ENCODE results near the gene CRACDL. TPM values are rescaled to one million over a fixed set of nuclear protein-coding genes. Genes with fewer than 3 reads are reported as not detected.

The CRACDL gene, protein sequence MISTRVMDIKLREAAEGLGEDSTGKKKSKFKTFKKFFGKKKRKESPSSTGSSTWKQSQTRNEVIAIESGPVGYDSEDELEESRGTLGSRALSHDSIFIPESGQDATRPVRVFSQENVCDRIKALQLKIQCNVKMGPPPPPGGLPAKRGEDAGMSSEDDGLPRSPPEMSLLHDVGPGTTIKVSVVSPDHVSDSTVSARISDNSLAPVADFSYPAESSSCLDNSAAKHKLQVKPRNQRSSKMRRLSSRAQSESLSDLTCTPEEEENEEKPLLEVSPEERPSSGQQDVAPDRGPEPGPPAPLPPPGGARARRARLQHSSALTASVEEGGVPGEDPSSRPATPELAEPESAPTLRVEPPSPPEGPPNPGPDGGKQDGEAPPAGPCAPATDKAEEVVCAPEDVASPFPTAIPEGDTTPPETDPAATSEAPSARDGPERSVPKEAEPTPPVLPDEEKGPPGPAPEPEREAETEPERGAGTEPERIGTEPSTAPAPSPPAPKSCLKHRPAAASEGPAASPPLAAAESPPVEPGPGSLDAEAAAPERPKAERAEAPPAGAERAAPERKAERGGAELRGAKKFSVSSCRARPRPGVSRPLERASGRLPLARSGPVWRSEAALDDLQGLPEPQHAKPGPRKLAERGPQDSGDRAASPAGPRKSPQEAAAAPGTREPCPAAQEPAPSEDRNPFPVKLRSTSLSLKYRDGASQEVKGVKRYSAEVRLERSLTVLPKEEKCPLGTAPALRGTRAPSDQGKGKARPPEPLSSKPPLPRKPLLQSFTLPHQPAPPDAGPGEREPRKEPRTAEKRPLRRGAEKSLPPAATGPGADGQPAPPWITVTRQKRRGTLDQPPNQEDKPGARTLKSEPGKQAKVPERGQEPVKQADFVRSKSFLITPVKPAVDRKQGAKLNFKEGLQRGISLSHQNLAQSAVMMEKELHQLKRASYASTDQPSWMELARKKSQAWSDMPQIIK
- total RNA-seq = 2.4 TPM
- 6.2 TPM for polyA plus RNA-seq

DNA sequence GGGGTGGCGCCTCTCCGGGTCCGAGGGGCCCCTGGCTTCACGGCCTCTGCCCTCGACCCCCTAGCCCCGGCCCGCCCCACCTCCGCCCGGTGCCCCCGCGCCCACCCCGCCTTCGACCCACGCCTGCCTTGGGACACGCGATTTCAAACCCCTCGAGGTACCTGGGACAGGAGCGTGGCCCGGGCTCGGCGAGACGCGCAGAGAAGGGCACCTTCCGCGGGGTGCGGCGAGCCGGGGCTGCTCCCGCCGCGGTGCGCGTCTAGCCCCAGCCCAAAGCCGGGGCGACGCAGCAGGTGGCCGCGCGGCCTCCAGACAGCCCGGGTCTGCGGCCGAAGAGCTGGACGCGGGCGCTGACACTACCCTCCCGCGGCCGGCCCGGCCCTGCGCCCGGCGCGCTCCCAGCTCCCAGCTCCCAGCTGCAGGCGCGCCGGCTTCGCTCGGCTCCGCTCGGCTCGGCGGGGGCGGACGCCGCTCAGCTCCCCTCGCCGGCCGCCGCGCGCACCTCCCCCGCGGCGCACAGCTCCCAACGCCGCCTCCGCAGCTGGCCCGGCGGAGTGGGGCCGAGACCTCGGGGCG, at the start of gene CRACDL:
Gene CRACDL, minus strand, starts transcription at position 449 of the 576 bp plus-strand sequence. CDS start 89,425 bp downstream, outside the sequence.
- WGBS = under 1% methylated on average over 82 of the region's 82 CpGs
- DNase-seq (ENCODE audit: extremely low spot score) = no peak
- Histone ChIP-seq H3K36me3 (ENCODE audit: insufficient read depth) (no peaks in the 10 kb centered on the region), H3K27ac (ENCODE audit: low read depth) (no peak within 1 kb of the TSS), H3K4me3 (ENCODE audit: low read depth, low read length) (peak within 1 kb of the TSS; percentile 52), H3K4me1 (ENCODE audit: insufficient read depth) (no peaks in the 10 kb centered on the region)

DNA sequence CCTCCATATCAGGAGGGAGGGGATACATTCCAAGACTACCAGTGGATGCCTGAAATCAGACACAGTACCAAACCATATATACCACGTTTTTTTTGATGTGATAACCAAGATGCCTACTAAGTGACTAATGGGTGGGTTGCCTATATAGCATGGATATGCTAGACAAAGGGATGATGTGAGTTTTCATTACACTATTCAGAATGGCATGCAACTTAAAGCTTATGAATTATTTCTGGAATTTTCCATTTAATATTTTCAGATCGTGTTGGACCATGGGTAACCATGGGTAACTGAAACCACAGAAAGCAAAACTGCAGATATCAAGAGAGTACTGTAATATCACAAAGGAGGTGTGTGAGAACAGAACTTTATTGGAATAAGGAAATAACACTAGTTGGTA, 39.6 kb upstream of the CRACDL start:
- no peak overlapping the region for H3K27ac ChIP-seq (ENCODE audit: low read depth)
- DNase-seq (ENCODE audit: extremely low spot score) = no peak
- H3K36me3 ChIP-seq (ENCODE audit: insufficient read depth) = no peaks in the 10 kb centered on the region
- H3K4me1 ChIP-seq (ENCODE audit: insufficient read depth) = no peaks in the 10 kb centered on the region
- 60% methylated on average over 2 of the region's 2 CpGs for WGBS
- H3K4me3 ChIP-seq (ENCODE audit: low read depth, low read length) = no peak overlapping the region

DNA sequence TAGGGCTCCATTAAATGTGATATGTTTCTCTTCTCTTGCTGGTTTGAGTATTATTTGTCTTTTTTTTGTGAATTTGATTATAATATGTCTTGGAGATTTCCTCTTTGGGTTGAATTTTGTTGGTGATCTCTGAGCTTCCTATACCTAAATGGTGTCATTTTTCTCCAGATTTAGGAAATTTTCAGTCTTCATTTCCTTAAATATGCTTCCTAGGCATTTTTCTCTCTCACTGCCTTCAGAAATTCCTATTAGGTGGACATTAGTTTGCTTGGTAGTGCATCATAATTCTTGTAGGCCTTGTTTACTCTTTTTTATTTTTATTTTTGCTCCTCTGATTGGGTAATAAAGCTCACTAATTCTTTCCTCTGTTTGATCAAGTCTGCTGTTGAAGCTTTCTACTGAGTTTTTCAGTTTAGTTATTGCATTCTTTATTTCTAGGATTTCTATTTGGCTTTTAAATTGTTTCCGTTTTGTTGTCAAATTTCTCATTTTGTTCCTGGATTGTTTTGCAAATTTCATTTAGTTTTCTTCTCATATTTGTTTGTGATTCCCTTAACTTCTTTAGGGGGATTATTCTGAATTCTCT, 36.6 kb upstream of the CRACDL start:
- 92% methylated on average over 1 of the region's 1 CpG for WGBS
- no peak overlapping the region for H3K27ac ChIP-seq (ENCODE audit: low read depth)
- H3K4me1 ChIP-seq (ENCODE audit: insufficient read depth) = no peaks in the 10 kb centered on the region
- H3K36me3 ChIP-seq (ENCODE audit: insufficient read depth) = no peaks in the 10 kb centered on the region
- DNase-seq (ENCODE audit: extremely low spot score) = no peak
- no peak overlapping the region for H3K4me3 ChIP-seq (ENCODE audit: low read depth, low read length)

DNA sequence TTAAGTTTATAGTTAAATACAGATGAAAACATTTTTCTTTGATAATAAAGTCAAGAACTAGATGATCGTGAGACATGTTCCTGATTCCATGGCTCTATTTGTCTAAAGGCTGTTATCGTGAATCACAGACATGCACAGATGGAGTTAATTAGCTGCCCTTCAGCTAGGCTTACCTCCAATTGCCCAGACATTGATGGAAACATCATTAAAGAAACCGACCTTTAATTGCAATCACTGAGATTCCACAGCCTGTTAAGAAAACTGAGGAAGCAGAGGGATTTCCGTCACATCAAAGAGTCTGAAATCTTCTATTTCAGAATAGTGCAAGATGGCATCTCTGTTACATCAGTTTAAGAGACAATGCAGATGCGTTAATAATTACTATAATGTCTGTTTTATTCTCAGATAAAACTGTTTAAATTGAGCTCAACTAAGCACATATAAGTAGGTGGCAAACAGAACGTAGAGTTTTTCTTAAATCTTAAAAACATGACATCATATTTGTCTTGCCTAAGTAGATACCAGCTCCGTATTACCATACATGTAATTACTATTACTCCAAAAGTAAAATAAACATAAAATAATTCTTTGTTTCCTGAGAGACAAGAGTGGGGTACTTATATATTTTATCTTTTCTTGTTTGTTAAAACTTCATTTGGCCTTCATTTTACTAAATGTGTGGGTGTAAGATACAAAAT, 23.9 kb upstream of the CRACDL start:
- H3K27ac ChIP-seq (ENCODE audit: low read depth) = no peak overlapping the region
- H3K4me1 ChIP-seq (ENCODE audit: insufficient read depth) = no peaks in the 10 kb centered on the region
- H3K4me3 ChIP-seq (ENCODE audit: low read depth, low read length) = no peak overlapping the region
- no peak for DNase-seq (ENCODE audit: extremely low spot score)
- no peaks in the 10 kb centered on the region for H3K36me3 ChIP-seq (ENCODE audit: insufficient read depth)
- WGBS = 30% methylated on average over 7 of the region's 7 CpGs

DNA sequence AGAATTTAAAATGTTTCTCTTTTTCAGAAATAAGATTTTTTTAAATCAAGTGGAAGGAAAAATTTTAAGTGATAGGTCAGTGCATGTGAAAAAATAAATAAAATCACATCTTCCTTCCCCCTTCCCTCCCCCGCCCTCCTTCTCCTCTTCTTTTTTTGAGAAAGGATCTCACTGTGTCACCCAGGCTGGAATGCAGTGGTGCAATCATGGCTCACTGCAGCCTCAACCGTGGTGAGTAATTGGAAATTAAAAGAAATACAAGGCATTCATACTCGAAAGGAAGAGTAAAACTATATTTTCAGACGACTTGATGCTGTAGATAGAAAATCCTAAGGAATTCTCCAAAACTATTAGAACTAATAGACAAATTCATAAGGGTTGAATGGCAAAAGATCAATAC, 16.9 kb upstream of the CRACDL start:
- H3K4me3 ChIP-seq (ENCODE audit: low read depth, low read length) = no peak overlapping the region
- no peak for DNase-seq (ENCODE audit: extremely low spot score)
- no peak overlapping the region for H3K27ac ChIP-seq (ENCODE audit: low read depth)
- WGBS = 76% methylated on average over 4 of the region's 4 CpGs
- H3K36me3 ChIP-seq (ENCODE audit: insufficient read depth) = no peaks in the 10 kb centered on the region
- no peaks in the 10 kb centered on the region for H3K4me1 ChIP-seq (ENCODE audit: insufficient read depth)

DNA sequence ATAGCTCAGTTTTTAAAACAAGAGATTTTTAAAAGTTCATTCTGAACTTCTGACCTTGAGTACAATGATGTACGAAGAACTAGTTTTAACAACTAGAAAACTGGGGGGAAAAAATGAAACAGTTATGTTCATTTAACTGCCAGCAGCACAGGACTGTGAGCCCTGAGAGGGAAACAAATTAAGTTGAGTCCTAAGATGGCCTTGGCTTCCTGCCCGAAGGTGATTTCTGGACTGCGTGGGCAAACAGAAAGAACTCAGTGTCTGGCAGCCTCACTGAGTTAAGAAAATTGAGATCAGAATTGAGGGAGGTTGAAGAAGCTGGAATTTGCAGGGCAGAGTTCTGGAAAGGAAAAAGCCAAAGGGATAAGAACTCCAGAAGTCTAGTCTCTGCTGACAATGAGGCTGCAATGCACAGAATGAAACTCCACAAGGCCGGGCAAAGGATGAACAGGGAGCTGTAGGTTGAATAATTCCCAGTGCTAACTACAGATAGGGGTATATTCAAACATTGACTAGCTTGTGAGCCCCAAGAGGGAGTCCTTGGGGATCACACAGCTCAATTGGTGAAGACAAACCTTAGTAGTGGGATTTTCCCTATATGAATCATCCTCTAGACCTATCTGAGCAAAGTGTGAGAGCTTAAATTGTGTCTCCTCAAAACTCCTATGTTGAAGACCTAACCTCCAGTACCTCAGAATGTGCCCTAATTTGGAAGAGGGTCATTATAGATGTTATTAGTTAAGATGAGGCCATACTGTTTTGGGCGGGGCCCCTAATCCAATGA, 13.1 kb upstream of the CRACDL start:
- H3K36me3 ChIP-seq (ENCODE audit: insufficient read depth) = no peaks in the 10 kb centered on the region
- DNase-seq (ENCODE audit: extremely low spot score) = no peak
- H3K27ac ChIP-seq (ENCODE audit: low read depth) = no peak overlapping the region
- no peak overlapping the region for H3K4me3 ChIP-seq (ENCODE audit: low read depth, low read length)
- H3K4me1 ChIP-seq (ENCODE audit: insufficient read depth) = no peaks in the 10 kb centered on the region
- 55% methylated on average over 5 of the region's 5 CpGs for WGBS

DNA sequence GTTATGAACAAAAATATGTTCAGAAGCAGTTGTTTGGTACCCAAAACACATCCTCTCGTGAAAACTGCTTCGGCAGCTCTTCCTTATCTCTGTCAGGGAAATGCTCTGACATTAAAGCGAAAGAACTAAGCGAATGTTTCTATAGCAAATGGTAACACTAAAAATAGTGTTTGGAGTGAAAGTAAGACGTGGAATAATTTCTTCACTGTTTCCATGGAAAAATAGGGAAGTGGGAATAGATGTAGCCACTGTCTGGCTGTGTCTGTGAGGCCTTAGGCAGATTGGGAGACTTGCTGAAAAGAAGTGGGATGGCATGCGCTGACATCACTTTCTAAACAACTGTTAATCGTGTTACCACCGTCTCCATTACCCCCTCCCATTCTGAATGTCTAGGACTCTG, 11.5 kb upstream of the CRACDL start:
- Histone ChIP-seq H3K27ac (ENCODE audit: low read depth) (no peak overlapping the region), H3K36me3 (ENCODE audit: insufficient read depth) (no peaks in the 10 kb centered on the region), H3K4me3 (ENCODE audit: low read depth, low read length) (no peak overlapping the region), H3K4me1 (ENCODE audit: insufficient read depth) (no peaks in the 10 kb centered on the region)
- WGBS = 48% methylated on average over 8 of the region's 8 CpGs
- no peak for DNase-seq (ENCODE audit: extremely low spot score)

DNA sequence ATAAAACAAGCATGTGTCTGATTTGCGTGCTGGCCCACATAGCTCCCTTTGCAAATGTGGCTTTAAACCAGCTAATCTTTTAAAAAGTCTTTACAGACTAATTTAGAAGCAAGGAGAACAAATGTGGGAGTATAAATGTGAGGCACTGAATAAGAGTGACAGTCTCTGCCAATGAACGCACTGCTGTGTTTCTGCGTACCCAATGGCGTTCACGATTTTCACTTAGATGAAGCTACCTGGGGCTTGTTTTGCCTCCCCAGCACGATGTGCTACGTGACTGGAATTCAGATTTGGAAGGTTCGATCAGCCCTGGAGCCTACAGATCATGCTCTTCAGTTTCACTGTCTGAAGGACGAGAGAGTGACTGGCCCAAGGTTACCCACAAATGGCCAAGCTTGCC, 10.8 kb upstream of the CRACDL start:
- Histone ChIP-seq H3K27ac (ENCODE audit: low read depth) (no peak overlapping the region), H3K4me1 (ENCODE audit: insufficient read depth) (no peaks in the 10 kb centered on the region), H3K36me3 (ENCODE audit: insufficient read depth) (no peaks in the 10 kb centered on the region), H3K4me3 (ENCODE audit: low read depth, low read length) (no peak overlapping the region)
- WGBS = 92% methylated on average over 9 of the region's 9 CpGs
- no peak for DNase-seq (ENCODE audit: extremely low spot score)

DNA sequence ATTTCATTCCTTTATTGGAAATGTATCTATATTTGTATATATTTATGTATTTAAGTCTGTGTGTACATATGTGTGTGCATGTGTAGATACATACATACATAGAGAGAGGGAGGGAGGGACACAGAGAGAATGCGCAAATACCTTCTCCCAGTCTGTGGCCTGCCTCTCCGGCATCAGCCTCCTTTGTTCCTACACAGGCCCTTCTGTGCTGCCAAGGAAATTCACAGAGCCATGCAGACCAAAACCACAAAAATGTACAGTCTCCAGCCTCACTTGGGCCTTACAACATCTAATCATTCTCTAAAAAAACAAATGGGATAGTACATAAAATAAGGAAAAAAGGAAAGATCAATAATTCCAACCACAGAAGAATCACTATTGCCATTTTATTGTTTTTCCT, 8.8 kb upstream of the CRACDL start:
- H3K4me1 ChIP-seq (ENCODE audit: insufficient read depth) = no peaks in the 10 kb centered on the region
- H3K27ac ChIP-seq (ENCODE audit: low read depth) = no peak overlapping the region
- no peak for DNase-seq (ENCODE audit: extremely low spot score)
- no peaks in the 10 kb centered on the region for H3K36me3 ChIP-seq (ENCODE audit: insufficient read depth)
- WGBS = 94% methylated on average over 2 of the region's 2 CpGs
- H3K4me3 ChIP-seq (ENCODE audit: low read depth, low read length) = no peak overlapping the region

DNA sequence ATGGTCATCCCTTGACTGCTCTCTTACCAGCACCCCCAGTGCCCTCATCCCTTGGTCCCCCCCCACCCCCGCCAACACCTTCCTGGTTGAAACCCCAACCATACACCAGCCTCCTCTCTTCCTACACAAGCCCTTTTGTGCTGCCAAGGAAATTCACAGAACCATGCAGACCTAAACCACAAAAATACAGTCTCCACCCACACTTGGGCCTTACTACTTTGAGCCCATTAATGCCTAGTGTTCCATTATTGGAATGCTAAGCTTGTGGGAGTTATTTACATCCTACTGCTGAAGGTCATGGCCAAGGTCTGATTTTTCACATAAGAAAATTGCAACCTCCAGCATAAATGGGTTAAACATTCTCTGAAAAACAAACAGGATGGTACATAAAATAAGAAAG, 4.1 kb upstream of the CRACDL start:
- Histone ChIP-seq H3K4me3 (ENCODE audit: low read depth, low read length) (no peak overlapping the region), H3K36me3 (ENCODE audit: insufficient read depth) (no peaks in the 10 kb centered on the region), H3K27ac (ENCODE audit: low read depth) (no peak overlapping the region), H3K4me1 (ENCODE audit: insufficient read depth) (no peaks in the 10 kb centered on the region)
- 88% methylated on average over 1 of the region's 1 CpG for WGBS
- DNase-seq (ENCODE audit: extremely low spot score) = no peak

DNA sequence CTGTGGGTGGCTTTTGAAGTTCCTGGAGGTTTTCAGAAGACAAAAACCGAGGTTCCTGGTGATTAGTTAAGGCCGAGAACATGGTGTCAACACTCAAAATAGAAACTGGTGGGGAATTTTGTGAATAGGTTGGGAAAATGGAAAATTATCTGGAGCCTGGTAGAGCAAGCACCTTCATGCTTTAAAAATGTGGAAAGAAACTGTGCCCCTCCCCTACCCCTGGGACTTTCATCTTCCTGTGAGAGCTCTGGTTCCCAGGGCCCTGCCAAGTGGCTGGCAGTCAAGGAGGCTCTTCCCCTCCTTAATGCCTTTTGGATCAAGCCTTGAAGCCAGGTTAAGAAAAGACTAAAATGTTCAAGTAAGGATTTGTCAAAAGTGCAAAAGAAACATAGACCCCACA, 1.9 kb upstream of the CRACDL start:
- no peak for DNase-seq (ENCODE audit: extremely low spot score)
- no peak overlapping the region for H3K4me3 ChIP-seq (ENCODE audit: low read depth, low read length)
- no peaks in the 10 kb centered on the region for H3K4me1 ChIP-seq (ENCODE audit: insufficient read depth)
- H3K27ac ChIP-seq (ENCODE audit: low read depth) = no peak overlapping the region
- no peaks in the 10 kb centered on the region for H3K36me3 ChIP-seq (ENCODE audit: insufficient read depth)
- 82% methylated on average over 2 of the region's 2 CpGs for WGBS

Measured in urinary bladder (tissue), 4 donors.